Measurements from ENCODE around the gene PLCL1. TPM values are rescaled to one million over a fixed set of nuclear protein-coding genes. Genes with fewer than 3 reads are reported as not detected.

The PLCL1 gene
- total RNA-seq, 1 donor from 2014 or later, result 14.3 TPM

DNA sequence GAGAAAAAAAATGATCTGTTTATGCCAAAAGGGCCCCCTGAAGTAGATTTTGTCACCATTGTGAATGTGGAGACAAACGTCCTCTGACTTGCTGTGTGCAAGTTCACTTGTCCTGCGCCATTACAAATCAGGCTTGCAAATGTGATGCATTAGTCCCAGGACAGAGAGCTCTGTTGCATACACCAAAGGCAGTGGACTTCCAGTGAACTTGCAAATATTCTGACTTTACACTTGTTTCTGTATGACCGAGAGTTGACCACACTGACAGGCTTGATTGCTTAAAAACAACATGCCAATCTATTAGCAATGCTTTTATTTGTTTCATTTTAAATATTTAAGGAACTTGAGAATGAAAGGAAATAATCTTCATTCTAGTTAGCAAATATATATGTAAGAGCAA, 293.2 kb downstream of the PLCL1 start:
- Histone ChIP-seq H3K4me3 (no peak overlapping the region), H3K27me3 (no peaks in the 10 kb centered on the region), H3K36me3 (no peaks in the 10 kb centered on the region), H3K27ac (no peak overlapping the region), H3K9me3 (no peaks in the 10 kb centered on the region), H3K4me1 (peaks cover 2 to 31% of the 10 kb centered on the region in 2 donors)
- TF ChIP-seq, protein P1, sequence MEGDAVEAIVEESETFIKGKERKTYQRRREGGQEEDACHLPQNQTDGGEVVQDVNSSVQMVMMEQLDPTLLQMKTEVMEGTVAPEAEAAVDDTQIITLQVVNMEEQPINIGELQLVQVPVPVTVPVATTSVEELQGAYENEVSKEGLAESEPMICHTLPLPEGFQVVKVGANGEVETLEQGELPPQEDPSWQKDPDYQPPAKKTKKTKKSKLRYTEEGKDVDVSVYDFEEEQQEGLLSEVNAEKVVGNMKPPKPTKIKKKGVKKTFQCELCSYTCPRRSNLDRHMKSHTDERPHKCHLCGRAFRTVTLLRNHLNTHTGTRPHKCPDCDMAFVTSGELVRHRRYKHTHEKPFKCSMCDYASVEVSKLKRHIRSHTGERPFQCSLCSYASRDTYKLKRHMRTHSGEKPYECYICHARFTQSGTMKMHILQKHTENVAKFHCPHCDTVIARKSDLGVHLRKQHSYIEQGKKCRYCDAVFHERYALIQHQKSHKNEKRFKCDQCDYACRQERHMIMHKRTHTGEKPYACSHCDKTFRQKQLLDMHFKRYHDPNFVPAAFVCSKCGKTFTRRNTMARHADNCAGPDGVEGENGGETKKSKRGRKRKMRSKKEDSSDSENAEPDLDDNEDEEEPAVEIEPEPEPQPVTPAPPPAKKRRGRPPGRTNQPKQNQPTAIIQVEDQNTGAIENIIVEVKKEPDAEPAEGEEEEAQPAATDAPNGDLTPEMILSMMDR (IDR thresholded peaks at IDR 0.05), result no peak
- intact Hi-C loops (cut with DNase I), result no loop called here
- no peak for DNase-seq (ENCODE audit: low spot score in 2 of 2)

DNA sequence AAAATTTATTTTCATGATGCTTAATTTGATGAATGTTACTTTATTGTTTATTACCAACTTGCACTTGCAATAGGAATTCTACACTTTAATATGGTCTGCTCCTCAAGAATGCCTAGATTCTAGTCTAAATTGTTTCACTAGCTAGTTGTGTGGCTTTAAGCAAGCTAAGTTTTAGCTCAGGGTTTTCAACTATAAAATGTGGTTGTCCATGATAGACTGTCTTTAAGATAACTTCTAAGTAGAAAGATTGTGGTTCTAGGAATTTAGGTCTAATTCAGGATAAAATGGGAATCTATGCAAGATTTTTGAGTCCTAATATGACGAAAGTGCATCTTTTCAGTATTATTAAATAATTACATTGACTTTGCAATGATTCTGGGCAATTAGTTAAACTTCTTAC, 294.0 kb downstream of the PLCL1 start:
- Histone ChIP-seq H3K9me3 (no peaks in the 10 kb centered on the region), H3K27ac (no peak overlapping the region), H3K36me3 (no peaks in the 10 kb centered on the region), H3K27me3 (no peaks in the 10 kb centered on the region), H3K4me3 (no peak overlapping the region), H3K4me1 (peaks cover 2 to 30% of the 10 kb centered on the region in 2 donors)
- intact Hi-C loops (cut with DNase I), result no loop called here
- no peak for DNase-seq (ENCODE audit: low spot score in 2 of 2)
- TF ChIP-seq, protein P1 (IDR thresholded peaks at IDR 0.05), result no peak

DNA sequence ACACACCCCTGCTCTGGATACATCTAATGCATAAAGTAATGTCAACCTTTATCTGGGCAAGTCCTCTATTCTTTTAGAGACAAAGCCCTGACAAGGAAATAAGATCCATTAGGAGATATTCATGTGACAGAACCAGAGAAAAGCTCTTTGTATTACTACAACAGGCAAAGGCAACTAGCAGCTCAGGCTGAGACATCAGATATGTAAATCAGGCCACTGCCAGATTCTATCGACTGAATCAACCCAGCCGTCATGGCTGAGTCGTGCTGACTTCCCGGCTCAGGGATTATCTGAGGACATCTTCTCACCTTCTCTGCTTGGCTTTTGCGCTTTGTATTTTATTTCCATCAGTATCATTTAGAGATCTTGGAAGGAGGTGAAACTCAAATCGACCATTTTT, 294.5 kb downstream of the PLCL1 start:
- peaks cover 2 to 28% of the 10 kb centered on the region in 2 donors for H3K4me1 ChIP-seq

DNA sequence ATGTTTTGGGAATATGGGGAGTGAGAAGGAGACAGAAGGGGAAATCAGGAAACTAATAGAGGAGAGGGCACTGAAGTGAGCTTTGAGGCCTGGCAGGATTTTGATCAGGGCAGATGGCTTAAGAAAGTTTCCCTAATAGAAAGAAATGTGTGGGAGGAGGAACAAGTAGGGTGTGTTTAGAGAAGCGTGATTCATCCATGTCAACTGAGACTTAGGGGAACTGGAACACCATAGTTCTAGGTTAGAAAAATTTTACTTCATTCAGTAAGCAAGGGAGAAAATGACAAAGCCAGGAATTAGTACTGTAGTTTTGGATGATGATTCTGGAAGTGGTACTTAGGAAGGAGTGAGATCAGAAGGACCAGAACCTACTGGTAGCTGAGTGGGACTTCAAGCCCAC, 296.0 kb downstream of the PLCL1 start:
- Histone ChIP-seq H3K4me1 (peaks cover 2 to 28% of the 10 kb centered on the region in 2 donors), H3K27me3 (no peaks in the 10 kb centered on the region), H3K4me3 (no peak overlapping the region), H3K36me3 (no peaks in the 10 kb centered on the region), H3K27ac (peak overlapping the region; percentile 12 to 72), H3K9me3 (no peaks in the 10 kb centered on the region)
- intact Hi-C loops (cut with DNase I), result no loop called here
- TF ChIP-seq, protein P1 (IDR thresholded peaks at IDR 0.05), result no peak
- DNase-seq (ENCODE audit: low spot score in 2 of 2), result no peak

More for the DNA sequence above, 294.5 kb downstream of the PLCL1 start:
- intact Hi-C loops (cut with DNase I), result no loop called here
- TF ChIP-seq, protein P1 (IDR thresholded peaks at IDR 0.05), result no peak
- H3K9me3 ChIP-seq, result no peaks in the 10 kb centered on the region
- H3K36me3 ChIP-seq, result no peaks in the 10 kb centered on the region
- H3K4me3 ChIP-seq, result no peak overlapping the region
- no peaks in the 10 kb centered on the region for H3K27me3 ChIP-seq
- H3K27ac ChIP-seq, result no peak overlapping the region
- no peak for DNase-seq (ENCODE audit: low spot score in 2 of 2)

DNA sequence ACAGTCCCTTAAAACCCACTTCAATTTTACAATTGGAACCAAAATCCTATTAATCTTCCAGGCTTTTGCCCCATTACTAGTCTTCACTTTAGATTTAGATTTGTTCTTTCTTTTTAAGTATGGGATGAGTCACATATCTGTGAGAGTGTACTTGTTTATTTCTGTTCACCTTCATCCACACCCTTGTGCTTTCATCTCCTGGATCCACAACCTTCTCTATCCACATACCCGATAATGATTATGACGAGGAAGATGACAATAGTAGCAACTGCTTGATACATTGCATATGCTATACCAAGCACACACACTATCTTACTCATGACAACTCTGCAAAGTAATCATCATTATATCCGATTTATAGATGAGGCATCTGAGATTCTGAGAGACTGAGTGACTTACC, 297.3 kb downstream of the PLCL1 start:
- Histone ChIP-seq H3K27ac (peak overlapping the region in 1 of 2 donors; percentile 68), H3K27me3 (no peaks in the 10 kb centered on the region), H3K4me3 (no peak overlapping the region), H3K4me1 (peaks cover 6 to 30% of the 10 kb centered on the region in 2 donors), H3K36me3 (no peaks in the 10 kb centered on the region), H3K9me3 (no peaks in the 10 kb centered on the region)
- no peak for DNase-seq (ENCODE audit: low spot score in 2 of 2)
- TF ChIP-seq, protein P1 (IDR thresholded peaks at IDR 0.05), result no peak
- intact Hi-C loops (cut with DNase I), result no loop called here

DNA sequence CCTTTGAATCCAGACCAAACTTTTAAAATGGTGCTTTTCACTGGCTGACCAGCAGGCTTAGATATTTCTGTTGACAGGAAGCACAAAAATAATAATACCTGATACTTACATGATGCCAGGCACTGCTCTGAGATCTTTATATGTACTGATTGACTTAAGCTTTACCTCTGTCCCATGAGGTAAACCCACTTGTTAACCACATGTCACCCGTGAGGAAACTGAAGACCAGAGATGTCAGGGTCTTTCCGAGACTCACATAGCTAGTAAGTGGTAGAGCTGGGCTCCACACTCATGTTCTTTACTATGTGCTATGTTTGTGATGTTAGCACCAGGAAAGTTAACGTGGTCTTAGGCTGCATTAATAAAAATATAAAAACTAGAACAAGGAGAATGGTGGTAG, 297.7 kb downstream of the PLCL1 start:
- Histone ChIP-seq H3K27me3 (no peaks in the 10 kb centered on the region), H3K36me3 (no peaks in the 10 kb centered on the region), H3K4me1 (peaks cover 6 to 26% of the 10 kb centered on the region in 2 donors), H3K9me3 (no peaks in the 10 kb centered on the region), H3K27ac (peak overlapping the region in 1 of 2 donors; percentile 68), H3K4me3 (no peak overlapping the region)
- TF ChIP-seq, protein P1 (IDR thresholded peaks at IDR 0.05), result no peak
- no peak for DNase-seq (ENCODE audit: low spot score in 2 of 2)
- intact Hi-C loops (cut with DNase I), result no loop called here
